Stimulated activated CD8-positive, alpha-beta memory T cell treated with anti-CD3 and anti-CD28 coated beads, Interleukin-7, amount 100 ng/mL, for 4 hours (primary cell): Measurements from ENCODE around the gene SEMA4G.
A peak's percentile ranks its signal among the peaks of the same experiment; 100 is the strongest.
"Not testable (repeated sequence)": the region's sequence is repeated elsewhere in the genome, so short reads cannot be mapped to it uniquely, and the experiment has no call there.

ENCODE experiments used
- DNase-seq, 2 donors: peaks; one replicate each; pipeline ENCODE4 v3.0.0-alpha.2; 2020; ENCODE audit warnings: low read depth in 2 of 2

Gene SEMA4G

DNA sequence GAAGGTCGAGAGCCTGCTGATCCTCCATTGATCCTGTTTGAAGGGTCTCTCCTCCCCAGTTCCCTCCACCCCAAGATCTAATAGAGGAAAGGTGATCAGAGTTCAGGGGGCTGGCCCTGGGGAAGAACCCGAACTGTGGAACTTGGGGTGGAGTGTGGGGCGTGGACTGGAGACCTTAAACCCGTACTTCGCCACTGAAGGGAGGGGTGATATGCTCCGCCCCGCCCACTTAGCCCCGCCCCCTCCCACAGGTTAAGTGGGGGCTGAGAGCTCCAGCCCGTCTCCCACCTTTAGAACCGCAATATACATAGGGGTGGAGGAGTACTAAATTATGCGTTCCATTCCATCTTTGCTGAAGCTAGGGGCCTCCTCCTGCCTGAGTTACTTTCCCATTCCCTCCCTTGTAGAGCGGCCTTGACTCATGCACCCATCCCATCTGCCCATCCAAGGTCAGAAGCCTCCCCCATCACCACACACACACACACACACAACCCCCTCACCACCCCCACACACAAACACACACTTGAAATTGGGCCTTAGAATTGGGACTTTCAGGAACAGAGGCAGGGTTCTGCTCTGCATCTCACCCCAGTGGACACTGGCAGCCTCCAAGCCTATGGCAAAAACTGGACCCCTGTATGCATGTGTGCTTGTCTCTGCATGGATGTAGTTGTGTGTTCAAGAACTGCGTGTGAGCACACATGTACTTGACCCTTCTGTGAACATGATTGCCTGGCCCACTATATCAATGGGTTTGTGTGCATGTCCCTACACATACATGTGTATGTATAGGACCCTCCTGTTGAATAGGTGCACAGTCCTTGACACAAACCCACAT is 991 bp downstream of the SEMA4G start:
- DNase-seq, result peak; percentile 9 to 29

DNA sequence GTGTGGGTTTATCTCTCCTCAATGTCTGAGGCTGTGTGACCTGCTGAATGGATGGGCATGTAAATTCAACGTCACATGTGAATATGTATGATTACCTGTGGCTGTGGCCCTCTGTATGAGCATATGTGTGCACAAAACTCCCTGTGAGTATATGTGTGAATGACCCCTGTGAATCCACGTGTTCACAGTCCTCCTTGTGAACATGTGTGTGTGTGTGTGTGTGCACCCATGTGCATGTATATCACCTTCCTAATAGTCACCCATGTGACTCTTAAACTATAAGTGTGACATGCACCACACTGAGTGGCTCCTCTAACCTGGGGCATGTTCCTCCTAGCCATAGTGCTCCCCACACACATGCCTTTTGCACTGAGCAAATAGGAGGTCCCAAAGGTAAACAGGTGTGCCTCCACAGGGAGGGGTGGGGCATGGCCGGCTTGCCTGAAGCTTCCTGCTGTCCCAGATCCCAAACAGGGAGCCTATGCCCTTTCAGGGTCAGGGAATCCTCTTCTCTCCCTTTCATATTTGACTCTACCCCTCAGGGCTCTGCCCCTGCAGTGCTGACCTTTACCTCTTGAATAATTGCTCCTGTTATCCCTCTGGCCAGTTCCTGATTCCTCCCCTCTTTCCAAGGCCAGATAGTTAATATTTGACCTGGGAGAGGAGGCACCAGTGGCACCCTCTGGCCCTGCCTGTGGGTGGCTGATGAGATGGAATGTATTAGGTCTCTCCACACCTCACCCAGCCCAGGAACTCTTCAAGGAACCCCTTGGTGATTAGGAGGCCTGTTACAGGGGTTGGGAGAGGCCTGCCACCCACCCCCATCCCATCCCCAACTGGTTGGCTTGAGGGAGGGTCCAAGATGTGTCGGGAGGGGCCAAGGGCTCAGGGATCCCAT is 1.9 kb downstream of the SEMA4G start:
- DNase-seq, result no peak

GRCh38 chr10:100972115-100972903 is 3.0 kb downstream of the SEMA4G start:
- no peak for DNase-seq

DNA sequence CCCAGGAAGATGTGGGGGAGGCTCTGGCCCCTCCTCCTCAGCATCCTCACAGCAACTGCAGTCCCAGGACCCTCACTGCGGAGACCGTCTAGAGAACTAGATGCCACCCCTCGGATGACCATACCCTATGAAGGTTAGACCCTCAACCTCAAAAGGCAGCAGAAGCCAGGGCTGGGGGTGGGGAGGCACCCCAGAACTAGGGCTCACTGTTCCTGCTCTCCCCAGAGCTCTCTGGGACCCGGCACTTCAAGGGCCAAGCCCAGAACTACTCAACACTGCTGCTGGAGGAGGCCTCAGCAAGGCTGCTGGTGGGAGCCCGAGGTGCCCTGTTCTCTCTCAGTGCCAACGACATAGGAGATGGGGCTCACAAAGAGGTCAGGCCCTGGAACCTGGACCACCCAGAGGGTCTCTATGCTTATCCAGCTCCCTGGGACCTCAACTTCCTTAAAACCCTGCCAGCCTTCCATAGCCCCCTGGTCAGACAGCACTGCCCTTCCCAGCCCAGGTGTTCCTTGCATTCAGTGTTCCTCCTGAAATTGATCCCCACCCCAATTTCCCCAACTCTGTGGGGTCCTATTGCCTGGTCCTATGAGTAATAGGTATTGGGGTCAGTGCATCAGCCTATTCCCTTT is 3.7 kb downstream of the SEMA4G start:
- DNase-seq, result no peak

- DNase-seq, result not testable (repeated sequence)
Measured at GRCh38 chr10:100975397-100975796, 6.1 kb downstream of the SEMA4G start.

DNA sequence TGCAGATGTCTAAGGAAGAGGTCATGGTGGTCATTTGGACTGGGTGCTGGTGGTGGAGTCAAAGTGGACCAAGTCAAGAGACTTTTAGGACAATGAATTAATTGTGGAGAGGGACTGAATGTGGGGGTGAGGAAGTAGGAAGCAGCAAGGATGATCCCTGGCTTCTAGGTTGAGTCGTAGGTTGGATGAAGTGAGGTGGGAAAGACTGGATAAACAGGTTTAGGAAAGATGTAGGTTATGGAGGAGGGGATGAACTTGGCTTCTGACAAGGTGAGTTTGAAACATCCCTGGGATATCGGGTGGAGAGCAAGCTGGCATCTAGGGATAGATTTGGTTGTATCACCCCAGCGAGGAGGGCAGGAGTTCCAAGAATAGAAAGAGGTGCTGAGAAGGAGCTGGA is 7.6 kb downstream of the SEMA4G start:
- DNase-seq, result no peak

GRCh38 chr10:100977436-100977835 is 8.1 kb downstream of the SEMA4G start:
- DNase-seq, result no peak

GRCh38 chr10:100978121-100978900 is 9.0 kb downstream of the SEMA4G start:
- no peak for DNase-seq

DNA sequence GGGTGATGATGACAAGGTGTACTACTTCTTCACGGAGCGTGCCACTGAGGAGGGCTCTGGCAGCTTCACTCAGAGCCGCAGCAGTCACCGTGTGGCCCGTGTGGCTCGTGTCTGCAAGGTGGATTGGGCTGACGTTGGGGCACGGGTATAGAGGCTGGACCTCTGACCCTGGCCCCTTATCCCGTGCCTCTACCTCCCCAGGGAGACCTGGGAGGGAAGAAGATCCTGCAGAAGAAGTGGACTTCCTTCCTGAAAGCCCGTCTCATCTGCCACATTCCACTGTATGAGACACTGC is 9.5 kb downstream of the SEMA4G start:
- DNase-seq, result no peak

DNA sequence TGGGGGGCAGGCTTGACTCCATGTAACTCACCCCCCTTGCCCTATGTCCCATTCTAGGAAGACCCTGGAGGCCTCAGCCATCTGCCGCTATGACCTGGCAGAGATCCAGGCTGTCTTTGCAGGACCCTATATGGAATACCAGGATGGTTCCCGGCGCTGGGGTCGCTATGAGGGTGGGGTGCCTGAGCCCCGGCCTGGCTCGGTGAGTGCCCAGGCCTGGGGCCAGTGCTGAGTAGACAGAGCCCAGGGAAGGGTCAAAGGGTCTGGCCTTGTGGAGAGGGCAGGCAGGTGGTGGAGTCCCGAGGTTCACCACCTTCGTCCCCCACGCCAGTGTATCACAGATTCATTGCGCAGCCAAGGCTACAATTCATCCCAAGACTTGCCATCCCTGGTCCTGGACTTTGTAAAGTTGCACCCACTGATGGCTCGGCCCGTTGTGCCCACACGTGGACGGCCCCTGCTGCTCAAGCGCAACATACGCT is 10.5 kb downstream of the SEMA4G start:
- no peak for DNase-seq

DNA sequence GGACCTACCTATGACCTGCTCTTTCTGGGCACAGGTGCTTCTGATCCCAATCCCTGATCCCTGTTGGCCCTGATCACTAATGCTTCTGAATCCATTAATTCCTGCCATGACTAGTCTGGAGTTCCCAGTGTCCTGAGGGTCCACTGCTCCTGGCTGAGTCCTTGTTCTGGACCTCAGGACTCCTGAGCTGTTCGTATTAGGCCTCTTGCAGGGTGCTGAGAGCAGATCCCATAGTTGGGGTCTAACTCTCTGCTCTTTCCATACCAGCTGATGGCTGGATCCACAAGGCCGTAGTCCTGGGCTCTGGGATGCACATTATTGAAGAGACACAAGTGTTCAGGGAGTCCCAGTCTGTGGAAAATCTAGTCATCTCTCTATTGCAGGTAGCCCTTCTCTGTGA is 11.0 kb downstream of the SEMA4G start:
- no peak for DNase-seq

- no peak for DNase-seq
Measured at GRCh38 chr10:100980711-100981110, 11.4 kb downstream of the SEMA4G start.

- no peak for DNase-seq
Measured at GRCh38 chr10:100981178-100981772, 12.0 kb downstream of the SEMA4G start.

DNA sequence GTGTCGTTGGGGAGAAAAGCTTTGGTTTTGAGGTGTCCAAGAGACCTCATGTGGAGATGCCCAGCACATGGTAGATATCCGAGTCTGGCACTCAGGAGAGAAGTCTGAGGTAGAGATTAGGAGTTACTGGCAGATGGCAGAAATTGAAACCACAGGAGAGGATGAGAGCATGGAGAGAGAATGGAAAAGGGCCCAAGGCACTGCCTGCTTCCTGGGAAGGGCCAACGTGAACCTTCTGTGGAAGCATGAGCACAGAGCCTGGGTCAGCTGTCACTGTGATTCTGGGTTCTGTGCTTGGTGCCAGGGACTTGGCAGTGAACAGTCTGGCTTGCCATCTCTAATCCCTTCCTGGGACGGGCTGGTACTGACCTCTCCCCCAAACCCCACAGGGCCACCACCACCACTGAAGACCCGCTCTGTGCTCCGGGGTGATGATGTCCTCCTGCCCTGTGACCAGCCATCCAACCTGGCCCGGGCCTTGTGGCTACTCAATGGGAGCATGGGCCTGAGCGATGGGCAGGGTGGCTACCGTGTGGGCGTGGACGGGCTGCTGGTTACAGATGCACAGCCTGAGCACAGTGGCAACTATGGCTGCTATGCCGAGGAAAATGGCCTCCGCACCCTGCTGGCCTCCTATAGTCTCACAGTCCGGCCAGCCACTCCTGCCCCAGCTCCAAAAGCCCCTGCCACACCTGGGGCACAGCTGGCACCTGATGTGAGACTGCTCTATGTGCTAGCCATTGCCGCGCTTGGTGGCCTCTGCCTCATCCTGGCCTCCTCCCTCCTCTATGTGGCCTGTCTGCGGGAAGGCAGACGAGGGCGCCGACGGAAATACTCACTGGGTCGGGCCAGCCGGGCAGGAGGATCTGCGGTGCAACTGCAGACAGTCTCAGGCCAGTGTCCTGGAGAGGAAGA is 13.9 kb downstream of the SEMA4G start:
- no peak for DNase-seq

DNA sequence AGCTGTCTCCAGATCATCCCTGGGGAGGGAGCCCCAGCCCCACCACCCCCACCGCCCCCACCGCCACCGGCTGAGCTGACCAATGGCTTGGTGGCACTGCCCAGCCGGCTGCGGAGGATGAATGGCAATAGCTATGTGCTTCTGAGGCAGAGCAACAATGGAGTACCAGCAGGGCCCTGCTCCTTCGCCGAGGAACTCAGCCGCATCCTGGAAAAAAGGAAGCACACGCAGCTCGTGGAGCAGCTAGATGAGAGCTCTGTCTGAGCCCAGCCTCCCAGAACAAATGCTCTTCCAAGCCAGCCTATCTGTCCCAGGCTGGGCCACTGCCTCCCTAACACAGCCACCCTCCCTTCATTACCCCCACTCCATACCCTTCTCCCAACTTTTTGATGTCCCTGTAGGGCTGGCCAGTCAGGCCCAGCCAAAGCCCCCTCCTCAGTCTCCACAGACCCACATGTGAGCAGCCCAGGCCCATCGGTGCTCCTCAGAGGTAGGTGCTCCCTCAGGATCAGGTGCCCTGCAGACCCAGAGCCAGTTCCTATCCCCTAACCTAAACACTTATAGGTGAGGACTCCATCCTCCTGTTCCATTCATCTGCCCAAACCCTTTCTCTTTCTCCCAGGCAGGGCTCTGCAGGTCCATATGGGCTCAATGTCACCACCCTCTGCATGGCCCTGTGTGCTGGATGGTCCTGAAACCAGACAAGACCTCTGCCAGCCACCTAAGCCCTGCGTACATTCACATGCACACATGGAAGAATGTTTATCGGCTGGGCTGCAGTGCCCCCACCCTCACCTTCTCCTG is 14.8 kb downstream of the SEMA4G start:
- DNase-seq, result no peak

DNA sequence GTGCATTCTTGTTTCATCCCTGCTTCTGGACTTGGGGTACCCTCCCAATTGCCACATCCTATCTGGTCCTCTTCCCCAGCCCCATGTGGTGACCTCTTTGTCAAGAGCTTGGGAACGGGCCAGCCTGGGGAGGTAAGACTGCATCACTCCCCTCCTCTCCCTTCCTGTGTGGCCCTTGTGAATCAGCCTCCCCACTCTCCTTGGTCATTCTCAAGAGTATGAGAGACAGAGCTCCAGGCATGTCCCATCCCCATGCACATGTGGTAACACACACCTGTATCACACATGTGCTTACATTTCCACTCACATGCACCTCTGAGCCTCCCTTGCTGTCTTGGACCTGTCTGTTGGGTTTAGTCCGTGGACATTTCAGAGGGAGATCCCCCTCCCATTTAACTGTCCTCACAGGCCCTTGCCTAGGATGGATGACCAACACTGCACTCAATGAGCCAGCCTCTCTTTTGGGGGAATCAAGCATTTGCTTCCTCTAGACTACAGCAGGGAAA is 15.4 kb downstream of the SEMA4G start:
- DNase-seq, result no peak

DNA sequence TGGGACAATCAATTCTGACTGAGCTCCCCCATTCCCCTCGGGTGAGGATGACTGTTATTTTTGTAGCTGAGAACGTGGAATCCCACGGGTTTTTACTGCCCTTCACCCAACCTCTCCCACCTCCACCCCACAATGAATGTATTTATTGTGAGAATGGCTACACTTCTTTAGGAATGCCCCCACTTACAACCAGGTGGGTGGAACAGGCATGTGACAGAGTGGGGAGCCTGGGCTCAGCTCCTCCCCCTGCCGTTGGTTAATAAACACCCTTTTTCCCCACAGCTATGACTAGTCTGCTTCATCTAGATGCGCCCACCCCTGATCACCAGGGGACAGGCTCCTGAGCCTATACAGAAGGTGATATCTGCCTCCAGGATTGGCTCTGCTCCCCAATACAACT is 16.0 kb downstream of the SEMA4G start:
- DNase-seq, result no peak

DNA sequence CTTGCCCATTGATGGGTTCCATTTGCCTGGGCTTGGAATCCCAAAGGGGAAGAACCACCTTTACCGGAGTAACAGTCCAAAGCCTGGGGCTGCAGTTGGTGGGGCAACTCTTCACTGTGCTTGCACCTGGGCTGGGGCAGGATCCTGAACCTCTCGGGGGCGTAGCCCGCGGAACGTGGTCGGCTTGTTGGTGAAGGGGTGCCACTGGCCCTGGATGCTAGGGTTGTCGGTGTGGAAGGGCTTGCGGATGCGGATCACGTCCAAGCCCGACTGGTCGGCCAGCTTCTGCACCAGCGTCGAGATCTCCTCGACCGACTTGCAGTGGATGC is 17.3 kb downstream of the SEMA4G start:
- DNase-seq, result no peak
